Stimulated activated CD4-positive, alpha-beta T cell treated with anti-CD3 and anti-CD28 coated beads, Interleukin-1b, Interleukin-23, amount 100 ng/mL, for 24 hours (primary cell): ENCODE data around the gene SIK2.

Source experiments
- DNase-seq, 4 experiments: peaks; one replicate each; pipeline ENCODE4 v3.0.0-alpha.2; 2020; ENCODE audit warnings: low read depth in 4 of 4, low spot score in 1 of 4

Gene SIK2

DNA sequence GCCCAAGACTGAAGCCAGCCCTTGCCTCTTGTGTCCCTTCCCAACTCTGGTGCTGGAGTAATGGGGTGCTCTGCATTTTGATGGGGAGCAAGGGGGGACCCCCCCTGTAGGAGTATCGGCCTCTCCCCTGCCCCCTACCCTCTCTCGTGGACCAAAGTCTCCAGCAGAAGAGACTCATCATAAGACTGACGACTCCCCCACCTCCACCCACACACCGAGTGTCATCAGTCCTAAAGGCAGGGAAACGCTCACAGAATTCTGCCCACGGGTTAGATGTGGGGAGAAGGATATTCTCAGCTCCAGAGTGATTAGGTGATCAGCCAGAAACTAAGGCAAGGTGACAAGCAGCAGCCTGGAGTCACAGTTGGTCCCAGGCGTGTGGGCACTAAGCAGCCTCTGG lies 125.2 kb downstream of the SIK2 start:
- no peak for DNase-seq

DNA sequence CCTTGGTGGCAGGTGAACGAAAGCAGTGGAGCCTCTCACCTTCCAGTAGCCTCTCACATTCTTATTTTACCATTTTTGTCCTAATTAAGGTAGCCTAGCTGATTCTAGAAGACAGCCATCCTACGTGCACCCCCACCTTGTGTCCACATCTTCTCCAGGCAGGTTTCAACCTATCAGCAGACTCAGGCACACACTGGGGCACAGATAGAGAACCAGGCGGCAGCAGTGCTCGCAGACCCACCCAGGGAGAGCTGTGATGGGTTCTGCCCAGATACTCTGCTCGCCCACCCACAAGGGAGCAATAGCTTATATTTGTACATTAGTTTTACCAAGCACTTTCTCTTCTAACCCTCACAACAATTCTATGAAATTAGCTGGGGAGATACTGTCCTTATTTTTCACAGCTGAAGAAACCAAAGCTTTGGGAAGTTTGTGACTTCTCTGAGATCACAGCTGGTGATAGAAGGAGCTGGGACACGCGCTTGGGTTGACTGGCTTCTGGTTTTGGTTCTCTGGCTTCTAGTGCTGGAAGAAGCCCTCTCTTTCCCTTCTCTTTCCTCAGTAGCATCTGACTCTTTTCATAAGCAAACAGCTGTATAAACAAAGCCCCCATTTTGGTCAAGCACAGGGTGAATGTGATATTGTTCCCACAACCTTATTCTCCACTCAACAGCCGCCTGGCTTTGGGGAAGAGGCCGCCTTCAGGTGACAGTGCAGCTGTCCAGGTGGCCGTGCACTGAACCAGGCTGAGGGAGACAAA lies 127.0 kb downstream of the SIK2 start:
- no peak for DNase-seq

DNA sequence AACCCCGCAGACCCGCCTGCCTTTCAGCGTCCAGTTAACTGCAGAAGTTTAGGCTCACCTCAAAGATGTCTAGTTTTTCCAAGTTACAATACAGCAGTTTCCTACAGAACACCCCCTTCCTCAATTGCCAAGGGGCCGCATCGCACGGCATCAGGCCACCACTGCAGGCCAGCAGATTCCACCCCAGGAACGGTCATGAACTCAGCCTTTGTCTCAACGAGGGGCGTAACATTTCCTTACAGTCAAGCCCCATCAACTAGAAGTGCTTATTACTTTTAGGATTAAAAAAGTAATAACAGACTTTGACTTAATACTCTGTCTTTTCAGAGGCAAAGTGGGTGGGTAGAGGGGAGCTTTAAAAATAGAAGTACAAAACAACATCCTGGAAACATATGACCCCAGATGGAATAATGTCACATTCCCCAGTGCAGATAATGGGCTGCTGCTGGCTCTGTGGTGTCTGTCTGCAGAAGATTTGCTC lies 127.6 kb downstream of the SIK2 start:
- no peak for DNase-seq

DNA sequence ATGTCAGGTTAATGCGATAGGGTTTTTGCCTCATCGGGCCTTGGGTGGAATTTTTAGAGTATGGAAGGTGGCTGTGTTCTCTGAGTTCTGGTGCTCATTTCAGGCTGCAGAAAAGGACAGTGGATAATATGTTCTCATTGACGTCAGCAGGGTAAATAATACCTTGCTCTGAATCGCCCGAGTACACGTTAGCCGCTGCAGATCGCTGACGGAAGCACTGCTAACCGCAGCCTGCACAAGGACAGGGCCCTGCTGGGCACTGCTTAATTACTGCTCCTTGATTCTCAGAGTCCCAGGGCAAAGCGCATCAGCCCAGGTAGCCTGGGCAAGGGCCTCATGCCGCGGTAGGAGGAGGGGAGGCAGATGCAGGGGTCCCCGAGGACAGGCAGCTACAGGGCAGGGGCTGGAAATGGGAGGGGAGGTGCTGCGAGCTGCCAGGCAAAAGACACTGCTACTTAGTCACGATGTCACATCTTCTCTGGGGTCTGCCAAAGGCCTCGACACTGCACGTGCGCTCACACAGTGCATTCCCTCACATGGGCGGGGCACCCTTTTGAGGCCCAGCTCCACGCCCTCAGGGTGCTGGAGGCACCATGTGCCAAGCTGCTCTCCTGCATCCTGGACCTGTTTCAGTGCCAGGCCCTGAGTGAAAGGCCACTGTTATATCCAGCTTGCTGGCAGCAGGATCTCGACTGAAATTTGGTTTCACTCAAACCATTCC lies 128.8 kb downstream of the SIK2 start:
- DNase-seq = no peak

DNA sequence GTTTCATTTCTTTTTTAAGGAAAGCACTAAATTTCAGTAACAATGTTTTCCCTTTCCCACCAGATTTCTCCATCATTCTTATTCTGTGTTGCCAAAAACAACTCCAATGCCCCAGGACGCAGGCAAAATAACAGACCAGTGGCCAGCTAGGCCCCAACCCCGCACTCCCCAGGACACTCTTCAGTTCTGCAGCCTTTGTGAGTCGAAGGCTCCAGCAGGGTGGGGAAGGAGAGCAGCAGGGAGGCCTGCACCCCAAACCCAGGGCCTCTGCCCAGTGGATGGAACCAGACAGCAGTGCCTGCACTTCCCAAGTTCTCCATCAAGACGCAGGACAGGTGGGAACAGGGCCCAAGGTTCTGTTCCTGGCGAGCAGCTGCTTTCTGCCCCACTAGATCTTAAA lies 129.6 kb downstream of the SIK2 start:
- no peak for DNase-seq

DNA sequence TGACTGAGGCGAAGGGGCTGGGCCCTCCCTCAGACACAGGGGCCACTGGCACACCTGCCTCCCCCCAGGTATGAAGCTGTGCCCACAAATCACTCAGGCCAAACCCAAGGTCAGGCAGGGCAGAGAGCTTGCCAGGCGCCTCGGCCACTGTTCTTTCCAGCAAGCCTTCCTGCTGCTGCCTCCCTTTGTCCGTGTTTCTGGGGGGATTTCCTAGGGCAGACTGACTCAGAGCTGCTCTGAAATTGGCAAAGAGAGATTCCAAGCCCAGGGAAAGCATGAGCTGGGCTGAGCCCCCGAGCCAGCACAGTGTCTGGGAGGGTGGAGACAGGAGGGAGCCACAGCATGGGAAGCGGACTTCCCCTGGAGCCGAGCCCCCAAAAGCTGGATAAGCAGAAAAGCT lies 130.8 kb downstream of the SIK2 start:
- DNase-seq = no peak

DNA sequence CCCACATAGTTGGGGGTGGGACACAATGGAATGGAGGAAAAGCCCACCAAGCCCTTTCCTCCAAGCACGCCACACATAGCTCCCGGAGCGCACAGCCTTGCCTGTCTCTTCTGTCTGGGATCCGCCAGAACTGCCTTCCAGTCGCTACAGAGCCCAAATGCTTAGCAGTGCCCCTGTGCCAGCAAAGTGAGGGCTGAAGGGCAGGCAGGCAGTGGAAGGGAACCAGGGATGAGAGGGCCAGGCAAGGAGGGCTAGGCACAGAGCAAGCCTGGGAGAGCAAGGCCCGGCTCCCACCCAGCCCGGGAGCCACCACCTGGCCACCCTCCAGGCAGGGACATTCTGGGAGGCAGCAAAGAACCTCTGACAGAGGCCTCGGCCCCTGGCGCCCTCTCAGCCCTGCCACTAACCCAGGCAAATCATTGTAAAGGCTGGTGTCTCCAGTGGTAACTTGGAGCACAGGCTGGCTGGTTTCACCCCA lies 131.4 kb downstream of the SIK2 start:
- no peak for DNase-seq

- DNase-seq = no peak
These were observed 132.1 kb downstream of the SIK2 start for GRCh38 chr11:111734101-111734953.

- no peak for DNase-seq
These were observed 132.7 kb downstream of the SIK2 start for GRCh38 chr11:111734954-111735261.

- no peak for DNase-seq
These were observed 133.2 kb downstream of the SIK2 start for GRCh38 chr11:111735262-111736116.

DNA sequence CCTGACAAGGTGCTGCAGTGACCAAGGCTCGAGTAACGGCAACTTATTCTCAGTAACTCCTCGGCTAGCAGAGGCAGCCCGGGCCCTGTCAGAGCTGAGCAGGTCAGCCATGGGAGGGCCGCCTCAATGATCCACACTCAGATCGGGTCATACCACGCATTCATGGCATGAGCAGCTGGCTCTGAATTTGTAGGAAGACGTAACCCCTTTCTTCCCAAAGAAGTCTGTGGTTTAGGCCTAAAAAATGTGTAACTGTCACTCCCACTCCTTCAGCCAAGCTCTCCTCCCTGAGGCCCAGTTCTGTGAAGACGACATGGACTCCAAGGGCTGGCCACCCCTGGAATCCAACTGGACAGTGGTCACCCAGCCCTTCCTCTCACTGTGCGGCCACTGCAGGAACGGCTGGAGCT lies 133.9 kb downstream of the SIK2 start:
- DNase-seq = no peak

DNA sequence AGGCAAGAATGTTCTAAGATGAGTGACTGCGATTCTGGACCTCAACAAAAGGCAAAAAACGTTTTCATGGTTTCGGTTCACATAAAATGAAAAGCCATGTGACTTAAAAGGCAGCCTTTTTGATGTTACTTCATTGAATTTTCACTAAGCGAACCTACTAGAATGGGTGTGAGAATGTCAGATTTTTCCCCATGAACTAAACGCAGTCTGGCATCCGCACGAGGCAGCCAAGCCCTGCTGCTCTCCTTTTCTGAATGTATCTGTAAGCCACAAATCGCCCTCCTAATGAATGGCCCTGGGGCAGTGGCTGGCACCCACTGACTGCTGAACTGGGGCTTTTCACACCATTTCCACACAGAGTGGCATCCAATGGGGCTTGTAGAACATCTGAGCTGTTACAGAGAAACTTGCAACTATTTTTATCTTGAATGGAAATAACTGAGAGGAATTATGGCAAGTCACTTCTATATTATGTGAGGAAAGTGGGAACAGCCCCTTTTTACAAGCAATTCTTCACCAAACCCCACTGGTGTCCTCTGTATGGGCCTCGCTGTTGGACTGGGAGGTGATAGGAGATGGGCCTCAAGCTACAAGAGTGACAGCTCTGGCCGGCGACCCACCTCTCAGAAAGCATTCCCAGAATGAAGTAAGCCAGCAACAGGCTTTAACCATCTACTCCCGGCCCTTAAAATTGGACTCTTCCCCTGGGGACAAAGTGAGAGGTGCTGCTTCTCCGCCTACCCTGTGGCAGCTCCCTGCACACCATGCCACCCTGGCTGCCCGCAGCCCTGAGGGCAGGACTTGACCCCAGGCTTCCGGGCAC lies 134.6 kb downstream of the SIK2 start:
- DNase-seq = no peak

GRCh38 chr11:111737444-111738210 lies 135.4 kb downstream of the SIK2 start:
- no peak for DNase-seq

- DNase-seq = no peak
These were observed 137.1 kb downstream of the SIK2 start for GRCh38 chr11:111739299-111739698.

DNA sequence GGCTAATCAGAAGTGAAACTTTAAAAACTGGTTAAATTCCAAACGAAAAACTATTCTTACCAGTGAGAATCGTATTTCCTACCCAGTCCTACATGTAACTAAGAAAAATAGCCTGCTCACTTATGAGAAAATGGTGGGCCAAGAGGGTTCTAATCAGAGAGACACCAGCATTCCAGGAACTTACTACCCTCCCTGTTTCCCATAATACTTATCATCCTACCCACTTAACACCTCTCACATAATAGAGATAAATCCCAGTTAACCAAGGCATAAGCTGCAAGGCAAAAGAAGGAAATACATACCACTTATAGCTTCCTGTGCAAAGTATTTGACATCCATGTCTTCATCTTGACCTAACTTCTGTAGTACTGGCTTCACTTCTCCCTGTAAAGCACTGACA lies 139.5 kb downstream of the SIK2 start:
- no peak for DNase-seq

DNA sequence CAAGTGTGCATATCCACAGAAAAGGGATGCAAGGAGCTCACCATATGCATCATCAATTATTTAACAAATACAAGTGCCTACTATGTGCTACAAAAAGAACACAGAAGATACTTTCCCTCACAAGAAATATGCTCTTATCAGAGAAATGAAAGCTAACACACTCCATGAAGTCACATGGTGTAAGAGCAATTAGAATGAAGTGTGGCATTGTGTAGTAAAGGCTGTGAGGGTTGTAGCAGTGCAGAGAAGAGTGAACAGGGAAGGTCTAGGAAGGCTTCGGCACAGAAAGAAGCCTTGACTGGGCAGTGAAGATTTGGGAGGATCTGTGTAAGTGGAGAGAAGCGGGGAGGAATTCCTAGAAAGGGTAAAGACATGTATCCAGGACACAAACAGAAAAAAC lies 141.5 kb downstream of the SIK2 start:
- DNase-seq = no peak

- no peak for DNase-seq
These were observed 143.7 kb downstream of the SIK2 start for GRCh38 chr11:111745719-111746504.

- no peak for DNase-seq
These were observed 146.0 kb downstream of the SIK2 start for GRCh38 chr11:111748035-111748804.
